Osteocyte (in vitro differentiated cells): ENCODE measurements around the gene SLC39A8. TPM values are rescaled to one million over a fixed set of nuclear protein-coding genes. Genes with fewer than 3 reads are reported as not detected.

Experiments used
- DNase-seq: peaks from one replicate; pipeline ENCODE4 v3.0.0; 2021; ENCODE audit warnings: mixed read lengths; ENCODE audit not compliant: unreplicated experiment; ENCODE audit errors: extremely low spot score
- H3K27ac Mint-ChIP-seq: one replicate; pipeline ENCODE4 v1.8.0; 2021; ENCODE audit warnings: mild to moderate bottlenecking, mixed read lengths; ENCODE audit not compliant: unreplicated experiment
- H3K27me3 Mint-ChIP-seq: one replicate; pipeline ENCODE4 v1.8.0; 2021; ENCODE audit warnings: mixed read lengths; ENCODE audit not compliant: unreplicated experiment
- H3K36me3 Mint-ChIP-seq: one replicate; pipeline ENCODE4 v1.8.0; 2021; ENCODE audit warnings: mixed read lengths; ENCODE audit not compliant: unreplicated experiment
- H3K4me1 Mint-ChIP-seq: one replicate; pipeline ENCODE4 v1.8.0; 2021; ENCODE audit warnings: mixed read lengths; ENCODE audit not compliant: unreplicated experiment
- H3K4me3 Mint-ChIP-seq: one replicate; pipeline ENCODE4 v1.8.0; 2021; ENCODE audit warnings: mild to moderate bottlenecking, moderate library complexity, mixed read lengths; ENCODE audit not compliant: unreplicated experiment
- H3K9me3 Mint-ChIP-seq: one replicate; pipeline ENCODE4 v1.8.0; 2021; ENCODE audit warnings: mixed read lengths; ENCODE audit not compliant: unreplicated experiment
- total RNA-seq: library from RNA; stranded (reverse); gene quantifications from 2 replicates; pipeline ENCODE4 v1.2.1, GENCODE V29; 2021
- TF ChIP-seq, protein P1 (sequence below): fragments of 200-600 bp; sonication (generic); IDR thresholded peaks from 2 replicates; pipeline ENCODE4 v1.5.0; 2021; ENCODE audit warnings: antibody characterized with exemption, mild to moderate bottlenecking, moderate library complexity

The SLC39A8 gene
- total RNA-seq, 1 donor from 2014 or later, result 1.0 TPM

DNA sequence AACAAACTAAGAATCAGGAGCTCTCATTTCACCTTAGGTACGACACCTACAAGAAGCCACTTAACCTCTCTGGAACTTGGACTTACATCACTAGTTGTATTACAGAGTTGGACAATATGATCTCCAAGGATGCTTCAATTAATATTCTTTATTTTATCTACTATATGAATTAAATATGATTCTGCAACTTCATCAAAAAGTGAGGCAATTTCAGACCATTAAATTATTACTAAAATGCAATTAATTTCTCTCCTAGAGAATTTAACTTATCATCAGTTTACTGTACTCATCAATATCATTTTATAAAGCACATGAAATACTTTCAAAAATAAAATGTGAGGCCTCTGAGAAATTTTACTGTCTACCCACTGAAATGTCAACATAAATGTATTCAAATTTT lies 33.9 kb downstream of the SLC39A8 start:
- Mint-ChIP-seq H3K4me3 (no peak overlapping the region), H3K4me1 (no peaks in the 10 kb centered on the region), H3K36me3 (no peaks in the 10 kb centered on the region), H3K27me3 (peaks cover 9% of the 10 kb centered on the region), H3K27ac (no peak overlapping the region), H3K9me3 (no peaks in the 10 kb centered on the region)
- TF ChIP-seq, protein P1, sequence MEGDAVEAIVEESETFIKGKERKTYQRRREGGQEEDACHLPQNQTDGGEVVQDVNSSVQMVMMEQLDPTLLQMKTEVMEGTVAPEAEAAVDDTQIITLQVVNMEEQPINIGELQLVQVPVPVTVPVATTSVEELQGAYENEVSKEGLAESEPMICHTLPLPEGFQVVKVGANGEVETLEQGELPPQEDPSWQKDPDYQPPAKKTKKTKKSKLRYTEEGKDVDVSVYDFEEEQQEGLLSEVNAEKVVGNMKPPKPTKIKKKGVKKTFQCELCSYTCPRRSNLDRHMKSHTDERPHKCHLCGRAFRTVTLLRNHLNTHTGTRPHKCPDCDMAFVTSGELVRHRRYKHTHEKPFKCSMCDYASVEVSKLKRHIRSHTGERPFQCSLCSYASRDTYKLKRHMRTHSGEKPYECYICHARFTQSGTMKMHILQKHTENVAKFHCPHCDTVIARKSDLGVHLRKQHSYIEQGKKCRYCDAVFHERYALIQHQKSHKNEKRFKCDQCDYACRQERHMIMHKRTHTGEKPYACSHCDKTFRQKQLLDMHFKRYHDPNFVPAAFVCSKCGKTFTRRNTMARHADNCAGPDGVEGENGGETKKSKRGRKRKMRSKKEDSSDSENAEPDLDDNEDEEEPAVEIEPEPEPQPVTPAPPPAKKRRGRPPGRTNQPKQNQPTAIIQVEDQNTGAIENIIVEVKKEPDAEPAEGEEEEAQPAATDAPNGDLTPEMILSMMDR, result no peak
- DNase-seq, result no peak

DNA sequence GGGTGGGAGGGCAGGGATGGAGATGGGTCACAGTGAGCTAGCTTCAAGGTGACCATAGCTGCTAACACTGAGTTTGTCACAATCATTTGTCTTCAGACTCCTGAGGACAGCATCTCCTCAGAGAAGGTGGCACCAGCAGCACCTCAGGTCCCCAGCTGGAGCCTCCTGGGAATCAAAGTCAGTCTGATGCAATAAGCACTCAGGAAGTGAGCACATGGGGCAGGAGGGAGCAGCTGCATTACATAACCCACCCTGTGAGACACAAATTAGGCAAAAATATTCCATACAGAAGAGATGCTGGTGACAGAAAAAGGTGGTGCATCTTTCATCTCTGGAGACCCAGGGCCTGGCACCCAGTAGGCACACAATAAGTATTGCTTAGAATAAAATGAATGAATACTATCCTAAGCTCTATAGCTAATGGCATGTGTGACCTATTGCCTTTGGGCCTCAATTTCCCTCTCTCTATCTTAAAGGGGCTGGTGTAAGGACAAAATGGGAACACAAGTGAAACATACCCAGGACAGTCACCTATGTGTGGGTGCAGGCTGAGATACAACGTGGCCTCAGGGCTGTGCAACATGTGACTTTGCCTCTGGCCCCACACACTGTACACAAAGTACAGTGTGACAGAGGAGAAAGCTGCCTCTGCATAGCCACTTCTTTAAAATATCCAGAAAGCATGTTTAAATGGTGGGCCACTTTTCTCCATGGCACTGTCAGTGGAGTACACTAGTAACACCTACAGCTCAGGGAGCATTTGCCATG lies 37.1 kb downstream of the SLC39A8 start:
- no peaks in the 10 kb centered on the region for H3K9me3 Mint-ChIP-seq
- H3K4me1 Mint-ChIP-seq, result no peaks in the 10 kb centered on the region
- H3K27me3 Mint-ChIP-seq, result no peaks in the 10 kb centered on the region

DNA sequence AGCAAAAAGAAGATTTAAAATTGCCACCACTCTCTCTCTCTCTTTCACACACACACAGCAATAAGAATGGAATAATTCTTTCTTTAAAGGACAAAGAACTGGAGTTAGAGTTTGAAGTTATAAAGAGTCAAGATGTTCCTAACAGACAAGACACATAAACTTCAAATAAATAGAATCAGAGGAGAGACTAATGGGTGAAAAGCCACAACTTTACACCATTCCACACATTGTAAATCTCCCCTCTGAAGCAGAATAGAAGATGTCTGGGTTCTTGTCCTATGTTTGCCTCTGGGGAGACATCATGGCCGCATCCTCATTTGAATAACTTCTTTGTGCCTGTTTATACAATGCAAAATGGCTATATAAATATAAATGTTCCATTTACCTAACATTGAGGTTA lies 39.6 kb downstream of the SLC39A8 start:
- H3K4me1 Mint-ChIP-seq, result no peaks in the 10 kb centered on the region
- H3K4me3 Mint-ChIP-seq, result no peak overlapping the region
- TF ChIP-seq, protein P1, result no peak
- H3K27ac Mint-ChIP-seq, result no peak overlapping the region
- no peaks in the 10 kb centered on the region for H3K27me3 Mint-ChIP-seq
- H3K36me3 Mint-ChIP-seq, result no peaks in the 10 kb centered on the region
- H3K9me3 Mint-ChIP-seq, result no peaks in the 10 kb centered on the region
- DNase-seq, result no peak

More for the DNA sequence above, 37.1 kb downstream of the SLC39A8 start:
- TF ChIP-seq, protein P1, result no peak
- Mint-ChIP-seq H3K4me3 (no peak overlapping the region), H3K27ac (no peak overlapping the region), H3K36me3 (no peaks in the 10 kb centered on the region)
- DNase-seq, result no peak

DNA sequence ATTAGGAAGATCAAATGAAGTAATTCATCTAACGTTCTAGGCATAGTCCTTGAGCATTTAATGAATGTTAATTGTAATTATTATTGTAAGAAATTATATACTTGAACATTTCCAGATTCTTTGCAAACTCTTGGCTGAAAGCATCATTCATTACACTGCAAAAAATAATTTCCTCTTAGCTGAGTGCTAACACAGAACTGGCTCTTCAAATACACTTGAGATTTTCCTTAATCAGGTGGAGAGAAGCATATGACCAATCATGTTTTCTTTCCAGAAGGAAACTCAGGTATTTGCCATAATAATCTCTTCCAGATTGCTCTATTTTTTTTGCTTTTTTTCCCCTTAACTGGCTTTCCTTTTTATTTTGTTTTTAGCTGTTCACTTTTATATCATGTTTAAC lies 42.5 kb downstream of the SLC39A8 start:
- Mint-ChIP-seq H3K27ac (no peak overlapping the region), H3K36me3 (no peaks in the 10 kb centered on the region), H3K4me3 (no peak overlapping the region), H3K27me3 (no peaks in the 10 kb centered on the region), H3K4me1 (peaks cover 4% of the 10 kb centered on the region), H3K9me3 (no peaks in the 10 kb centered on the region)
- DNase-seq, result no peak
- TF ChIP-seq, protein P1, result no peak

DNA sequence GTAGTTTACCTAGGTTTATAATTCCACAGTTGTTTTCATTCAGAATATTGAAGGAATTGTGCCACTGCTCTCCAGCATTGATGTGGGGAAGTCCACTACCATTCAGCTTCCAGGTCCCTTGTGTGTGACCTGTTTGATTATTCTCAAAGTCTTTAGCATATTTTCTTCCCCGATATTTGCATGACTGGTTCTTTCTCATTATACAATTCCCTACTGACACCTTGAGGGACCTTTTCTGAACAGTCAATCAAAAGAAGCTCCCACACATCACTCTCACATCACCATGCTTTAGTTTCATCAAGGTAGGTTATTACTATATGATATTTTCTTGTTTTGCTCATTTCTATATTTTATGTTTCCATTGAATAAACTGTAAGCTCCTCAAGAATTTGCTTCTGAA lies 44.1 kb downstream of the SLC39A8 start:
- TF ChIP-seq, protein P1, result no peak
- Mint-ChIP-seq H3K27me3 (no peaks in the 10 kb centered on the region), H3K9me3 (no peaks in the 10 kb centered on the region), H3K36me3 (no peaks in the 10 kb centered on the region), H3K4me3 (no peak overlapping the region), H3K4me1 (peaks cover 4% of the 10 kb centered on the region), H3K27ac (no peak overlapping the region)
- DNase-seq, result no peak
